A549 (cell line): ENCODE measurements around the gene NTNG1.

Experiments used
- BCL3 ChIP-seq: fragments of >200 bp; sonication (Bioruptor Twin); formaldehyde crosslinking; IDR thresholded peaks from 3 replicates; pipeline ENCODE4 v1.6.1; 2016
- E2F6 ChIP-seq: IDR thresholded peaks from 2 replicates; pipeline ENCODE4 v1.6.1; 2012; ENCODE audit warnings: low read depth, borderline replicate concordance
- EHMT2 ChIP-seq: fragments of 200-600 bp; sonication (generic); IDR thresholded peaks from 2 replicates; pipeline ENCODE4 v1.6.1; 2016; ENCODE audit warnings: antibody characterized with exemption, low read depth, mild to moderate bottlenecking, moderate library complexity
- ELK1 ChIP-seq: fragments of 150-350 bp; IDR thresholded peaks from 2 replicates; pipeline ENCODE4 v1.6.1; 2014; ENCODE audit warnings: low read depth, mild to moderate bottlenecking, low read length
- EP300 ChIP-seq, 2 experiments: fragments of >200 bp; sonication (Bioruptor Twin); formaldehyde crosslinking; IDR thresholded peaks; 2 replicates in 1 of 2; 3 replicates in 1 of 2; pipeline ENCODE4 v1.6.1; 2016 to 2017
- HMGXB4 ChIP-seq: fragments of 250-450 bp; sonication (Bioruptor Pico); IDR thresholded peaks from 2 replicates; pipeline ENCODE4 v1.5.0; 2021; ENCODE audit warnings: mild to moderate bottlenecking, moderate library complexity, borderline replicate concordance
- MAX ChIP-seq: IDR thresholded peaks from 2 replicates; pipeline ENCODE4 v1.6.1; 2012
- MAZ ChIP-seq: fragments of 150-350 bp; IDR thresholded peaks from 2 replicates; pipeline ENCODE4 v1.6.1; 2014; ENCODE audit warnings: antibody characterized with exemption, low read depth, low read length, borderline replicate concordance
- POLR2A ChIP-seq: IDR thresholded peaks from 2 replicates; pipeline ENCODE4 v1.6.1; 2012; ENCODE audit warnings: mild to moderate bottlenecking, low read length
- RAD21 ChIP-seq, 2 experiments: fragments of >200 bp in 1 of 2; sonication (Bioruptor Twin) in 1 of 2; formaldehyde crosslinking in 1 of 2; IDR thresholded peaks in 1 of 2; conservative IDR thresholded peaks in 1 of 2; 2 replicates in 1 of 2; 3 replicates in 1 of 2; pipeline ENCODE4 v1.6.1; 2012 to 2018; ENCODE audit warnings: inconsistent platforms in 1 of 2
- TF ChIP-seq, protein P1 (sequence below): fragments of >200 bp; sonication (Bioruptor Twin); formaldehyde crosslinking; IDR thresholded peaks from 3 replicates; pipeline ENCODE4 v1.5.1; 2016

DNA sequence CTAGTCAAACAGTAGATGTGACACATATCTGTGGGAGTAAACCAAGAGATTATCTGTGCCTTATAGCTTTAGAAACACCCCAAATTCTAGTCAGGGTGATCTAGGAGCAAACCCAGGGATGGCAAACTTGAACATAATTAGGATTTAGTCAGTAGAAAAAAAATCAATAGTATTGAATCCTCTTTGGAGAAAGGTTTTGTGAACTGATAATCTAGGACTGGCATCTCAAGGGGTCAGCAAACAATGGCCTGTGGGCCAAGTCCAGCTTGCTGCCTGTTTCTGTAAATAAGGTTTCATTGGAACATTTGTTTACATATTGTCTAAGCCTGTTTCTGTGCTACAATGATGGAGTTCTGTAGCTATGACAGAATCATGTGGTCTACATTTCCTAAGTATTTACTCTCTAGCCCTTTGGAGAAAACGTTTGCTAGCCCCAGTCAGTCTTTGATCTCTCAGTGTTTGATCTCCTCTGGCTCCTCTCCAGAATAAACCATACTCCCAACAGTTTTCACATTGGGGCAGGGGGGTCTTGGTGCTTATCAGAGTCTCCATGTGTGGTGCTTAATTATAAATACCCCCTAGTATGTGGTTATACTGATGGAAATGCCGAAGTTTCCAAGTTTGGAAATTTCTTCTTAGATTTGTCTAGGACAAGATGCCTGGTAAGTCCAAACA lies 385.8 kb downstream of the NTNG1 start:
- TF ChIP-seq EP300 (IDR thresholded peaks at IDR 0.05) (no peak), MAX (no peak), RAD21 (conservative IDR thresholded peaks at IDR 0.05 in 1 of 2, IDR thresholded peaks at IDR 0.05 in 1 of 2) (no peak), EHMT2 (no peak), POLR2A (no peak), ELK1 (no peak), BCL3 (no peak), MAZ (no peak), E2F6 (no peak), HMGXB4 (CRISPR knock-in tag) (no peak)
- TF ChIP-seq, protein P1, sequence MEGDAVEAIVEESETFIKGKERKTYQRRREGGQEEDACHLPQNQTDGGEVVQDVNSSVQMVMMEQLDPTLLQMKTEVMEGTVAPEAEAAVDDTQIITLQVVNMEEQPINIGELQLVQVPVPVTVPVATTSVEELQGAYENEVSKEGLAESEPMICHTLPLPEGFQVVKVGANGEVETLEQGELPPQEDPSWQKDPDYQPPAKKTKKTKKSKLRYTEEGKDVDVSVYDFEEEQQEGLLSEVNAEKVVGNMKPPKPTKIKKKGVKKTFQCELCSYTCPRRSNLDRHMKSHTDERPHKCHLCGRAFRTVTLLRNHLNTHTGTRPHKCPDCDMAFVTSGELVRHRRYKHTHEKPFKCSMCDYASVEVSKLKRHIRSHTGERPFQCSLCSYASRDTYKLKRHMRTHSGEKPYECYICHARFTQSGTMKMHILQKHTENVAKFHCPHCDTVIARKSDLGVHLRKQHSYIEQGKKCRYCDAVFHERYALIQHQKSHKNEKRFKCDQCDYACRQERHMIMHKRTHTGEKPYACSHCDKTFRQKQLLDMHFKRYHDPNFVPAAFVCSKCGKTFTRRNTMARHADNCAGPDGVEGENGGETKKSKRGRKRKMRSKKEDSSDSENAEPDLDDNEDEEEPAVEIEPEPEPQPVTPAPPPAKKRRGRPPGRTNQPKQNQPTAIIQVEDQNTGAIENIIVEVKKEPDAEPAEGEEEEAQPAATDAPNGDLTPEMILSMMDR: no peak
